NCI-H1436 (cell line): ENCODE measurements around the gene KDM4C.

Source experiments
- DNase-seq: peaks from one replicate; lab custom pipeline; 2025; lab: John Stamatoyannopoulos, UW

Gene KDM4C

DNA sequence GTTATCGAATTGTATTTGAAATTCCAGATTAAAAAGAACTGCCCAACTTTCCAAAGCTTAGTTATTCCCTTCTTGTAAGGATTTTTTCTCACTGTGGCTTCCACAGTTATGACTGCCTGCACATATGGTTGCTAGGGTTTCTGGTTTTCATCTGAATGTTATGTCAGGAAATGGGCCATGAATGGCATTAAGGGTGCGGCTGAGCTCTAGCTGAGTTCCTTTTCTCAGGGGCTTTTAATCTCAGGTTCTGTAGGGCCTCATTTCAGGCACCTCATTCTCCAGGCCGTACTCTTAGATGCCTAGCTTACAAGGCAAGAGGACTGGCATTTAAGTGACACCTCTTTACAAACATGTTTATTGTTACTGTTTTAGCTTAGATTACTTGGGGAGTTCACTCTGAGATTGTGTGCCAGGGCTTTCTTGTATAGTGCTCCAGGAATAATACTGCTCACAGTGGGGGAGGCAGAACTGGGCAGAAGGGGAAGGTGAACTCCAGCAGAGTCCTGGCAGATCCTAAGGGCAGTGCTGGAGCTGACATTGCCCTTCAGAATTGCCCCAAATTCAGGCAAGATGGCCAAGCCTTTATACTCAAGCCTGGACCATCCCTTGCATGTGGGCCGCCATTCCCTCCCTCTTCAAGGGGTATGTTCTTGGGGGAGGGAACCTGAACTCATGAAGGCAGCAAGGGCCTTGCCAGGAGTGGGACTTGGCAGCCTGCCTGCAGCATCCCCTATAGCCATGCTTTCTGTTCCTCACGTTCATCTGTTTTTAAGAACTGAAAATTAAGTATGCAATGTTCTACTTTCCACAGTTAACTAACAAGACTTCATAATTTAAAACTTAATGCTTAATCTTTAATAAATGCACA, 111.5 kb downstream of the KDM4C start:
- DNase-seq = no peak

DNA sequence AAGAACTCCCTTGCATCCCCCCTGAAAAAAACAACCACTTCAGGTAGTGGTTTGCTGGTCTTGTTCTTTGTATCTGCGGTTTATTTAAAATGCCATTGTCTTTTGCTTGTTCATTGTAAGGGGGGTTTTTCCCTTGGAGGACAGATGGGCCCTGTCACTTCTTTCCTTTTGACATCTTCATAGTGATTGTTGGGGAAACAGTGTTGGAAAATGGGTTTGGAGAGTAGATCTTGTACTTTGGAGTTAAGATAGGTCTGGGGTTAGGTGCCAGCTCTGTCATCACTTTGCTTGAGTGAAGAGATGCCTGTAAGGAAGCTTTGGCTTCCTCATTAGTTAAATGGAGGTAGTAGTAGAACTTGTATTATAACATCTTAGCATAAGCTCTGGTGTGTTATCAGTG, 112.4 kb downstream of the KDM4C start:
- no peak for DNase-seq

DNA sequence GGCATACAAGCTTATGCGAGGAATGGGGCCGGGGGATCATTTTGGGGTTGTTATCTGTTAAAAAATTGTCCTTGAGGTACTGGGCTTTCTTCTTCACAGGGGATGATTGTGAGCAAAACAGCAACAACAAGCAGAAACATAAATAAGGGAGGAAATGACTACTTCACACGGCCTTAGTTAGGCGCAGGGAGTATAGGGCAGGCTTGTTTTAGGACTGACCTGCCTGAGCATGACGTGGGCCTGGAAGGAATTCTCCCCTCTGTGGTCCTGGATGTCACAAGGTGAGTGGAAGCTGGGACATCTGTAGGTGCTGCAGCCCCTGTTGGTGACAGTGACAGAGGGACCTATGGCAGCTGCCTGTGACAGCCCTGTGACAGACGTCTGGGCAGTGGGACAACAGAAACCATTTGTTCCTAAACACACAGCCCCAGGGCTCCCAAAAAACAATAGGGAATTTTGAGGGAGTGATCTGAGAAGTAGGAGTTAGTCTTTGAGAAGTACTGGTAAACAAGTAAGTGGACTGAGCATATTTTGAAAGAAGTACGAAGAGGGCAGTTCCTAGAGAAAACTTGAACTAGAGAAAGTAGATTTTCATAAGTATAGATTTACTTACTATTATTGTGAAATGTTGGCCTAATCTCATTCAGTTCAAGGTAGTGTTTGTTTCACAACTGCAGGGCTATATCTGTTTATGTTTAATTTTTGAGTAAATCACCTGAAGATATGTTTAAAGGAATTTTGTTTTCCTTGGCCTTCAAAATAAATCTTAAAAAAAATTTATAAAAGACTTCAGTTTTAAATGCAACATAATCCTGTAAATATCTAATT, 113.1 kb downstream of the KDM4C start:
- no peak for DNase-seq

GRCh38 chr9:6873857-6874256, 116.1 kb downstream of the KDM4C start:
- DNase-seq = no peak

DNA sequence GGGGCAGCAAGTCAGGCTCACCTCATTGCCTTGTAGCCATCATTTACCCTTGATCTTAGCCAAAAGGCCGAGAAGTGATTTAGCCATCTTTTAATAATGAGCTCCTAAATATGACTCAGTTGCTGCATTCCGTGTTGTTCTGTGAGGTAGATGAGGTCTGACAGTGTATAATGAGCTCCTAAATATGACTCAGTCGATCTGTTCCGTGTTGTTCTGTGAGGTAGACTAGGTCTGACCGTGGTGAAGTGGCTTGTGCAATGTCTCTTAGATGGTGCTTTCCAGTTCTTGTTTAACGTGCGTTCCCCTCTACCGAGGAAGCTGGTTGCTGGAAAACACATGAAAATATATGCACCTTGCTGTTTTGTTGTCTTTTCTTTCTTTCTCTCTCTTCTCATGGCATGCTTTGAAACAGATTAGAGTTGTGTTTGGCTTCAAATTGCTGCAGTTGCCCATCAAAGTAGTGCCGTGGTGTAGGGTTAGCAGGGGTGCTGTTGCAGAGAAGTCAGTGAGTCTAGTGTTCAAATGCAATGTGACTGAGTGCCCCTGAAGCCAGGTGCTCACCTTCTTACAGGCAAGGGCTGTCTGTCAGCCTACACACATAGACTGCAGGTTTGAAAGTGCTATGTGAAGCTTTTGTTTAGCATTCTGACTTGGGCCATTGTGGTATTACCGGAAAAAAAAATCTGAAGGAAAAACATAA, 118.6 kb downstream of the KDM4C start:
- no peak for DNase-seq

GRCh38 chr9:6877671-6878161, 119.9 kb downstream of the KDM4C start:
- DNase-seq = no peak

- DNase-seq = no peak
Measured at GRCh38 chr9:6880626-6881025, 122.9 kb downstream of the KDM4C start.

DNA sequence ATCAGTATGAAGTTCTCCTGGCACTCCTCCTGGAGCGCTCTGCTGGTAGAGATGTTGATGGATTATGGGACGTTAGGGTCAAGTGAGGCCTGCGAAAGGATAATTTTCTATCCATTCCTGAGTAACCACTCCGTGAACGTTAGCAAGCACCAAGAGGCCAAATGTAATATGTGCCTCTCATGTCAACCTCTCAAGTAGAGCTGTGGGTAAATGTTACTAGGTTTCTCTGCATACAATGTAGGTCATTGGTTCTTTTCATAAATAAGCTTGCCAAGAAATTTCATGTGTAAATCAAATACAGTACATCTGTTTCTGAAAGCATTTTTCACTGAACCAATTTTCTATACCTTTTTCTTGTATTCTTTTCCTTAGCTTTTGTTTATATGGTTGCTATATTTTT, 126.3 kb downstream of the KDM4C start:
- no peak for DNase-seq

- DNase-seq = no peak
Measured at GRCh38 chr9:6884990-6885389, 127.2 kb downstream of the KDM4C start.

DNA sequence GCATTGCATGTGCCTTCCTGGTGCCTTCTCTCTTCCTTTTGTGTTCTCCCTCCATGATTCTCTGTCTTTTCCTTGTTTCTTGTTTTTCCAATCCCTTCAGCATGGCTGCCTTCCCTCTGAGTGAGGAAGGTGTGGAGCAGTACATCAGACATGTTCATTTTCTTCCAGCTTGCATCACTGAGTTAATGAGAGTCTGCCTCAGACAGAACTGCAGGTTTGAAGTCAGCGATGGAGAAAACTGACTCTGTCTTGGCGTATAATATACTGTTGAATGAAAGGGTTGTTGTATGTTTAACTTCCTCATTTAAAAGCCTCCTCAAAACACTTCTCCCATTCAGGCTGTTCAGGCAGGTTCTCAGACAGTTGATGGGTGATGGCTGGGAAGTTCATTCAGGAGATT, 129.3 kb downstream of the KDM4C start:
- DNase-seq = no peak

GRCh38 chr9:6889868-6890267, 132.1 kb downstream of the KDM4C start:
- no peak for DNase-seq

- DNase-seq = no peak
Measured at GRCh38 chr9:6893350-6894131, 135.8 kb downstream of the KDM4C start.

DNA sequence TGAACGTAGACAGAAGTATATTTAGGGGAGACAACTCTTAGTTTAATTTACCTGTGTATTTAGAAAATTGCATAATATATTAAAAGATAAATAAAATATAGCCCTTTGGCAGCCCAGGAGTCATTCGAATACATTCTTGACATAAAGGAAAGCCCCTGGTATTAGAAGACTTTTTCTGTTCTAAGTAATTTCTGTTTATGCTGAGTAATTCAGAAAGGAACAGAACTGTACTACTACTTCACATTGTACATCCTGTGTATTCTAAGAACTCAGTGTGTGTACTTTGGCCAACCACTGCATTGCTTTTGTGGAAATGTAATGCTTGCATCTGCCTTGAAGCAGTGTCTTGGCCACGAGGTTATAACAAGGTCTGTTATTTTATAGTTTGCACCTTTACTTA, 136.4 kb downstream of the KDM4C start:
- no peak for DNase-seq

DNA sequence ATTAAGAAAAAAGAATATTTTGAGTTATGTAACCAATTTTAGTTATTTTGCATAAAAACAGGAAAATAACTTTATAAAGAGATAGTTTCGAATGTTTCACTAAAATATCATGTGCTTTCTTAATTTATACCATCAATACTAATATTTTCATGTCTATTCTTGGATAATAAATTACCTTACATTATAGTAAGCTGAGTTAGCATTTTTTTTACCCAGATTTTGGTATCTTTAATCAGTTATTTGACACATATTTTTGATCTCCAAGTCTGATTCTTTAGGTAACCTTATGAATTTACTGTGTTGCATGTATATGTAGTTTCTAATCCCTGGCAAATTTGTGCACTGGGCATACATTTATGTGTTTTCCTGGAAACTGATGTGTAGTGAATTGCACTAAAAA, 138.0 kb downstream of the KDM4C start:
- no peak for DNase-seq

- DNase-seq = no peak
Measured at GRCh38 chr9:6896562-6896961, 138.8 kb downstream of the KDM4C start.

DNA sequence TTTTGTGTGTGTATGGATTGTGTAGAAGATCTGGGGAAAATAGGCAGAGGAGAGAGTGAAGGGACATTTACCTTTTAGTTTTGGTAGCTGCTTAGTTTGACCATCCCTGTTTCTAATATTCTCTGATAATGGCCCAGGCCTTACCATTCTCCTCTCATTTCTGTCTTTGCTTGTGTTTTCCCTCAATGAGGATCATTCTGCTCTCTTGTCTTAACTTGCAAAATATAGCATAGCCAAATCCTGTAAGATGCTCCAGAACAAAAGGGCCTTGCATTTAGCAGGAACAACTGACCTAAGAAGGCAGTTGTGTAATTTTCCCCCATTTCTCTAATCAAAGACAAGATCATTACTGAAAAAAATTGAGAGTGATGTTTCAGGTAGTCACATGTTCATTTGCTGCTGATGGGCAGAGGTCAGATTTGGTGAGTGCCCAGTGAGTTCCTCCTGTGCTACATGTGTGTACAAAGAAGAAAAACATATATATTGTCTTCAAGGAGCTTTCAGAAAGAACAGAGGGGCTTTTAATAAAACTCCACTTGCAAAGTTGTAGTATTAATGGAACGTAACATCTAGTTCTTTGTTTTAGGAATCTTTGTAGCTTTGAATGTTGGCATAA, 139.5 kb downstream of the KDM4C start:
- no peak for DNase-seq

- no peak for DNase-seq
Measured at GRCh38 chr9:6897898-6898302, 140.1 kb downstream of the KDM4C start.

- DNase-seq = no peak
Measured at GRCh38 chr9:6899274-6899673, 141.5 kb downstream of the KDM4C start.

- DNase-seq = no peak
Measured at GRCh38 chr9:6900440-6900883, 142.7 kb downstream of the KDM4C start.

GRCh38 chr9:6901180-6901579, 143.4 kb downstream of the KDM4C start:
- no peak for DNase-seq

DNA sequence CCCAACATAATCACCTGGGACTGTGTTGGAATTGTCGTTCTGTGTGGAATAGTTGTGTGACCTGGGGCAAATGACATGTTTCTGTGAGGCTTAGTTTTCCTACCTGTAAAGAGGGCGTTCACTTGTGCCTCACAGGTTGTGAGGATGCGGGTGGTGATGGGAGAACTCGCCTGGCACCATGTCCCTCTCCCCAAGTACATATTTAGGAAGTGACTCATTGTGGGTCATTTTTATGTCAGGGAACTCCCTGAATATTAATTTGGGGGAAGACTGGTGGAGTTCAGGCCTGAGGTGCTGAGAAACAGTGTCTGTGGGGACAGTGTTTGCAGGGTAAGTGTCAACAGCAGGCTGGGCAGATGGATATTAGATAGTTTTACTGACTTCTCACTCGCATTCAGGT, 144.7 kb downstream of the KDM4C start:
- no peak for DNase-seq
